Measurements from ENCODE around the gene PFDN6. TPM values are rescaled to one million over a fixed set of nuclear protein-coding genes. Genes with fewer than 3 reads are reported as not detected.
A peak's percentile ranks its signal among the peaks of the same experiment; 100 is the strongest.

PFDN6 gene
- total RNA-seq, 1 experiment from 2014 or later, result 95.7 TPM

- TF ChIP-seq, protein P1, sequence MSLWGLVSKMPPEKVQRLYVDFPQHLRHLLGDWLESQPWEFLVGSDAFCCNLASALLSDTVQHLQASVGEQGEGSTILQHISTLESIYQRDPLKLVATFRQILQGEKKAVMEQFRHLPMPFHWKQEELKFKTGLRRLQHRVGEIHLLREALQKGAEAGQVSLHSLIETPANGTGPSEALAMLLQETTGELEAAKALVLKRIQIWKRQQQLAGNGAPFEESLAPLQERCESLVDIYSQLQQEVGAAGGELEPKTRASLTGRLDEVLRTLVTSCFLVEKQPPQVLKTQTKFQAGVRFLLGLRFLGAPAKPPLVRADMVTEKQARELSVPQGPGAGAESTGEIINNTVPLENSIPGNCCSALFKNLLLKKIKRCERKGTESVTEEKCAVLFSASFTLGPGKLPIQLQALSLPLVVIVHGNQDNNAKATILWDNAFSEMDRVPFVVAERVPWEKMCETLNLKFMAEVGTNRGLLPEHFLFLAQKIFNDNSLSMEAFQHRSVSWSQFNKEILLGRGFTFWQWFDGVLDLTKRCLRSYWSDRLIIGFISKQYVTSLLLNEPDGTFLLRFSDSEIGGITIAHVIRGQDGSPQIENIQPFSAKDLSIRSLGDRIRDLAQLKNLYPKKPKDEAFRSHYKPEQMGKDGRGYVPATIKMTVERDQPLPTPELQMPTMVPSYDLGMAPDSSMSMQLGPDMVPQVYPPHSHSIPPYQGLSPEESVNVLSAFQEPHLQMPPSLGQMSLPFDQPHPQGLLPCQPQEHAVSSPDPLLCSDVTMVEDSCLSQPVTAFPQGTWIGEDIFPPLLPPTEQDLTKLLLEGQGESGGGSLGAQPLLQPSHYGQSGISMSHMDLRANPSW (CRISPR knock-in tag; conservative IDR thresholded peaks at IDR 0.05; ENCODE audit: low read depth), result no peak
- TF ChIP-seq IRF2 (CRISPR knock-in tag; IDR thresholded peaks at IDR 0.05; ENCODE audit: borderline replicate concordance, low read depth) (no peak), AFF4 (CRISPR knock-in tag; IDR thresholded peaks at IDR 0.05; ENCODE audit: borderline replicate concordance) (no peak), MAX (CRISPR knock-in tag; IDR thresholded peaks at IDR 0.05) (no peak; the same call in 1 of the 2 replicates), GTF2I (CRISPR knock-in tag; conservative IDR thresholded peaks at IDR 0.05) (no peak), SP1 (CRISPR knock-in tag; conservative IDR thresholded peaks at IDR 0.05) (peak; percentile 93), CREM (CRISPR knock-in tag; IDR thresholded peaks at IDR 0.05) (no peak), ZNF423 (CRISPR knock-in tag; IDR thresholded peaks at IDR 0.05) (no peak), ZNF232 (CRISPR knock-in tag; IDR thresholded peaks at IDR 0.05) (0 out of 2 replicates have a peak, but pooled peaks have one; percentile 39), ARID4B (CRISPR knock-in tag; IDR thresholded peaks at IDR 0.05; ENCODE audit: borderline replicate concordance) (0 out of 2 replicates have a peak, but pooled peaks have one; percentile 42), RELA (CRISPR knock-in tag; IDR thresholded peaks at IDR 0.05; ENCODE audit: borderline replicate concordance) (no peak), FOXP1 (CRISPR knock-in tag; IDR thresholded peaks at IDR 0.05; ENCODE audit: borderline replicate concordance) (peak; percentile 42; the same call in 1 of the 2 replicates), MYBL2 (CRISPR knock-in tag; IDR thresholded peaks at IDR 0.05) (0 out of 2 replicates have a peak, but pooled peaks have one; percentile 39), SMAD3 (CRISPR knock-in tag; IDR thresholded peaks at IDR 0.05; ENCODE audit: borderline replicate concordance) (no peak), FOXJ3 (CRISPR knock-in tag; IDR thresholded peaks at IDR 0.05; ENCODE audit: borderline replicate concordance) (no peak)
- TF ChIP-seq, protein P2, sequence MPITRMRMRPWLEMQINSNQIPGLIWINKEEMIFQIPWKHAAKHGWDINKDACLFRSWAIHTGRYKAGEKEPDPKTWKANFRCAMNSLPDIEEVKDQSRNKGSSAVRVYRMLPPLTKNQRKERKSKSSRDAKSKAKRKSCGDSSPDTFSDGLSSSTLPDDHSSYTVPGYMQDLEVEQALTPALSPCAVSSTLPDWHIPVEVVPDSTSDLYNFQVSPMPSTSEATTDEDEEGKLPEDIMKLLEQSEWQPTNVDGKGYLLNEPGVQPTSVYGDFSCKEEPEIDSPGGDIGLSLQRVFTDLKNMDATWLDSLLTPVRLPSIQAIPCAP (CRISPR knock-in tag; IDR thresholded peaks at IDR 0.05), result no peak
Observed at GRCh38 chr6:33248932-33249731, 40.3 kb upstream of the PFDN6 start (continued).
